GM21529 (cell line): ENCODE measurements around the gene ITGB8.
"Not testable (repeated sequence)": the region's sequence is repeated elsewhere in the genome, so short reads cannot be mapped to it uniquely, and the experiment has no call there.

Source experiments
- ATAC-seq: cut with Tn5 transposase; IDR thresholded peaks from one replicate; pipeline ENCODE4 v1.9.1; 2021; ENCODE audit not compliant: unreplicated experiment

Gene ITGB8

DNA sequence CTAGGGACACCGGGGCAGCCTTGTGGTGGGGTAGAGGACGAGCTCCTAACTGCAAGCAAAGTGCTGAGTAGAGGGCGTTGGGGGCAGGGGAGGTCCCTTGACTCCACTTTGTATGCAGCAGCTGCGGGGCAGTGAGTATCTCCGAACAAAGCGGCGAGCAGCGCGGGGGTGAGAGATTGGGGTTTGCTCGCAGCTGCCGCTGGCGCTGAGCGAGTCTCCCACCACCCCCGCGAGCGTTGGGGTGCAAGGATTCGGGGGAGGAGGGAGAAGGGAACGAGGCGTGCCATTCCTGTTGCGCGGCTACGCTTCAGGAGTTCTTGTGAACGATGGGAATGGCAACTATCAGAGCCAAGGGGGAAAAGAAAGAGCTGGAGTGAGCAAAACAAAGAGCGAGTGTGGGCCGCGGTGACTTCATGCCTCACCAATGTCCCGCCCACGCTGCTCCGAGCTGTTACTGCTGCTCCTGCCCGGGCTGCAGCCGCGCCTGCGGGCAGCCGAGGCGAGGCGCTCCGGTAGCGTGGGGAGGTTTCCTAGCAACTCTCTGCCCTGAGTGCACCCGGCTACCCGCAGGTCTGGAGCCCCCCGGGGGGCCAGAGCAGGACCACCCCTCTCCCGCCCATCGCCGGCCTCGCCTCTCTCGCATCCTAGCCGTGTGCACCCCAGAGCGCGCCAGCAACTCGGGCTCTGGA is at the start of gene ITGB8:
Gene ITGB8, plus strand, starts transcription at position 662 of the 689 bp plus-strand sequence. CDS start 907 bp downstream, outside the sequence.
- peak; percentile 63 for ATAC-seq

DNA sequence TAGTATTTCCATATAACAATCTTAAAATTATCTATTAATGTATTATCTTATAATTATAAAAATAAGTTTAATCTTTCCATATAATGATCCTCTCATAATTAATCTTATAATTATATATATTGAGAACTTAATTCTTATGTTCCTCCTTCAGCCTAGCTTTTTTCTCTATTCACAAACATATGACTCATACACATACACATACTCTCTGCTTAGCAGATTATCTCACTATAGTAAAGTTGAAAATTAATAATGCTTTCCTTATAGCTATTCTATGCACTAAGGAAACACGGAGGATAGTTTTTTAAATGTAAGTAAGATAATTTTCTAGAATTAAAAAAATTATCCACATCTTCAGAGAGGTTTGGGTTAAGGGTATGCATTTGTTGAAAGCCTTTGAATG is 47.7 kb upstream of the ITGB8 start:
- peak; percentile 28 for ATAC-seq

DNA sequence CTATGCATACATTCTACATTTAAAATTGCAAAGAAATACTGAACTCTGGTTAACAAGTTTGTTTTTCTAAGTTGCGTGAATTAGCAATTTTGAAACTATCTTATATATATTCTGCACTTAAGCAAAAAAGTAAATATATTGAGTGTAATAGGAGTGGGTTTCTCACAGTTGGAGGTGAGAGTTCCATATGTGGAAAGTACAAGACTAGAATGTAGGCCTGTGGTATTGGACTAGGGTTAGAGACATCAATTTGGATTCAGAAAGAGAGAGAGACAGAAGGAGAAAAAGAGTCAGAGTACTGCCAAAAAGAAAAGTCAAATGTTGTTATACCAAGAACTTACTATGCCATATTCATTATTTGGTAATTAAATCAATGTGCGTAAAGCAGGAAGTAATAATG is 47.3 kb upstream of the ITGB8 start:
- ATAC-seq = no peak

DNA sequence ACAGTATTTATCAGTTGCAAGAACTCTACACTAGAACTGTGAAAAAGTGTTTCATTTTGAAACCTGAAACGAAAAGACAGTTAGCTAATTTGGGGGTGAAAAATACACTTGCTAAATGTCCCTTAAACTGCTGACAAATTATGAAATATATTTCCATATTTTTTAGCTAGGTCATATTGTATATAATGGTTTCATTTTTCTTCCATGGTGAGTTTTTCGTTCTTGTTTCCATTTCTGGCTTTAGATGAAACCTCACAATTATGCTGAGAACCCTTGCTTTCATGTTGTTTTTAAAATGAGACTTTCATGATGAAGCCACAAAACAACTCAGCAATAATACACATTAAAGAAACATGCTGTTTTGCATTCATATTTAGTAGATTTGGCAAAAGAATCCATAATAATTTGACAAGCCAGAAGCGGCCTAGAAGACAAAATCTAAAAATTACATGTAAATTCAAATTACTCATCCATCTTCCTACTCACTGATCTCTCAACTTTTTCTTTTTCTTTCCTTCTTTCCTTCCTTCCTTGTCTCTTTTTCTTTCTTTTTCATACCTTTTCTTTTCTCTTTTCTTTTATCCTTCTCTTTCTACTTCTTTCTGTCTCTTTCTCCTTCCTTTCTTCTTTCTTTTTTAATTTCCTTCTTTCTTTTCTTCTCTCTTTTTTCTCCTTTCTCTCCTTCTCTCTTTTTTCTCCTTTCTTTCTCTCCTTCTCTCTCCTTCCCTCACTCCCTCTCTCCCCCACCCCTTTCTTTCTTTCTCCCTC is 46.5 kb upstream of the ITGB8 start:
- ATAC-seq = peak; percentile 64

DNA sequence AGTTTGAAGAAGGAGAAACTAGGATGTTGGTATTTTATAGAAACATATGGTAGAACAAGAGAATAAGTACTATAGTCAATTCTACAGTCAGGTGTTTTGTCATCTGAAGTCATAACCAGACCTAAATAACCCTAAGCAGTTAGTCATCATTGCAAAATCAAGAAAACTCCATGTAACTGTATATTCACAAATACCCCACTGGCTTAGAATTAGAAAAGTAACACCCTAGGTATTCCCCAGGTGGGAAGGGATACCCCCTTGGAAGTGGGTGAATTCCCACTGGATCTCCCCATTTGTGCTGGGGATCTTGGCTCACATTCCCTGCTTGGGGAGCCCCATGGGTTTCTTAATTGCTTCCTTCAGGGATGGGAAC is 45.9 kb upstream of the ITGB8 start:
- ATAC-seq = no peak

DNA sequence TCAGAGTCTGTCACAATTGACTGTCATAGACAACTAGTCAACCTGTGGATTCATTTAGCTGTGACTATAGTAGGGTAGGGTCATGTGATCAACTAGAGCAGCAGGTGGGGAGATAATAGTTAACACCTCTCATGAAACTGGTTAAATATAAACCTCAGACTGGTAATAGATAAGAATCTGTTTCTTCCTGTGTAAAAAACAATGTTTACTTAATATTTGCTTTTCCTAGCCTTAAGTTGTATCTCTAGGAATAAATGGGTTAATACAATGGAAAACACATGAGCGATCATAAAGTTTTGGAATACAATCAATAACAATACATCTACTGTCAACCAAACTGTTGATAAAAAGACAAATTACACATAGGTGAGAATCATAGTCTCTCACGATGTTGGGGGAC is 43.4 kb upstream of the ITGB8 start:
- no peak for ATAC-seq

DNA sequence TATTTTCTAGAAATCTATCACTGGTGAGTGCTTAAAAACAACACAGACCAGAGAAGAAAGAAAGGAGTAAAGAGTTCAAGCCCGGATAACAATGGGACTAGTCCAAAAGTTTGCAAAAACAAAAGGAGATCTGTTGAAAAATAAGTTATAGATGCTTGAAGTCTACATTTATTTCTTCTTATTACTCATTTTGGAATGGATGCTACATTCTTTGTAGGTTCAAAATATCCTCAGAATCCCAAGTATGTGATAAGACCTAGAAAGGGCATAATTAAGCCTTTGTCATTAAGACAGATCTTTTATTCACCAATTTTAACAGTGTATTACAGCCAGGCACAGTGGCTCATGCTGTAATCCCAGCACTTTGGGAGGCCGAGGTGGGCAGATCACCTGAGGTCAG is 42.7 kb upstream of the ITGB8 start:
- ATAC-seq = no peak

DNA sequence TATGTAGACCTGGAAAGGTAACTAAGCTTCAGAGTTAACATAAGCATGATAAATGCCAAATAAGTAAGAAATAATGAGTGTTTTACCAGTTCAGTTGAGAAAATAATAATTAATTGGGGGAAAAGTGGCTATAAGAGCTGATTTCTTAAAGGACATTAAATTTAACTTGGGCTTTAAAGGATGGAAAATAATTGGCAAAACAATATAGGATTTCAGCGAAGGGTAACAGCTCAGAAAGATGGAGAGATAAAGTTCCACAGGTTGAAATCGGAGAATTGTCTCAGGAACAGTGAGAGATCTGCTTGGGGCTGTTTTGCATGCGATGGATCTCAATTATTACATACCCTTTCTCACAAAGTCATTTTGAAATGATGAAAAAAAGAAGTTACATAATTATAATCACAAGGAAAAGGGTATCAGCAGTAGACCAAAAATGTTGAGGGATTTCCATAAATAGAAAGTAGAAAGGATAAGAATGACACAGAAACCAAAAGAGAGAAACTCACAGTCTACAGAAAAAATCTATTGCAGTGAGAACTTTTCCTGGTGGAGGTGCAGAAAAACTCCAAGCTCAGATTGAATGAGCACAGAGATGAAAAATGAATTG is 40.1 kb upstream of the ITGB8 start:
- ATAC-seq = no peak

DNA sequence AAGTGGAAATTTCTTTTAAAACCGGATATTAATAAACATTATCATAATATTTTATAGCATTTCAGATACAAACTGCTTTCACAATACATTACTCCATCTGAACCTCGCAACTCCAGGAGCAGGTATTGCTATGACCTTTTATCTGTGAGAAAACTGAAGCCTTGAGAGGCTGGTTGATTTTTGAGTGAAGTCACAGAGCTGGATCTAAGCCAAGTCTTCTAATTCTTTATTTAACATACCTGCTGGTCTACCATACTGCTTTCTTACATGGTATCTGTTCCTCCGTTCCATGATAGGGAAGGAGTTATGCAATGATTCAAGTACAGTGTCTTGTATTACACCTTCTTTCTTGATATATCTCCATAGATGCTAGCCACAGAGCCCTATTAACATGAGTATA is 37.4 kb upstream of the ITGB8 start:
- no peak for ATAC-seq

GRCh38 chr7:20296444-20296843 is 34.3 kb upstream of the ITGB8 start:
- no peak for ATAC-seq

GRCh38 chr7:20296901-20297300 is 33.8 kb upstream of the ITGB8 start:
- ATAC-seq = no peak

GRCh38 chr7:20298486-20298901 is 32.2 kb upstream of the ITGB8 start:
- peak; percentile 35 for ATAC-seq

GRCh38 chr7:20299145-20299544 is 31.6 kb upstream of the ITGB8 start:
- ATAC-seq = no peak

GRCh38 chr7:20299647-20300312 is 30.9 kb upstream of the ITGB8 start:
- ATAC-seq = peak; percentile 71

DNA sequence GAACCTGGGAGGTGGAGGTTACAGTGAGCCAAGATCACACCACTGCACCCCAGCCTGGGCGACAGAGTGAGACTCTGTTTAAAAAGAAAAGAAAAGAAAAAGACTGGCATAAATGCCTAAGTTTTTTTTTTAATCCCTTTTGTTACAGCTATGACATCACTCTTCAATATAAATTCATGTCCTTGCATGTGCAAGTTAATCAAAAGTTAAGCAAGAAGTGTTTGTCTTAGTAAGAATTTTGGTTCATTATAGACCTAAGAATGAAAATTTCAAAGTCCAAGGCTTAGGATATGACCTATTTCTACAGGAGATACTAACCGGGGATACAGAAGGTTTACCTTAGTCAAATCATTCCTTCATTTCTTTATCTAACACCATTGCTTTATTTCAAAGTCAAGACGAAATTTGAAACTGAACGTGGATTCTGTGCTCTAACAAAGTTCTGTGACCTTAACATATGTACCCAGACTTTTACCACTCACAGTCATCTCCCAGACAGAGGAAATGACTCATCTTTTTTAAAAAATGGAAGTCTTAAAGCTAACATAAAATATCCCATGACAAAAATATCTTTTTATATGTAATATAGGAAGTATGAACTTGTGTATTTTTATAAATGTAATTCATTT is 29.3 kb upstream of the ITGB8 start:
- ATAC-seq = no peak

GRCh38 chr7:20302300-20302699 is 28.4 kb upstream of the ITGB8 start:
- not testable (repeated sequence) for ATAC-seq

DNA sequence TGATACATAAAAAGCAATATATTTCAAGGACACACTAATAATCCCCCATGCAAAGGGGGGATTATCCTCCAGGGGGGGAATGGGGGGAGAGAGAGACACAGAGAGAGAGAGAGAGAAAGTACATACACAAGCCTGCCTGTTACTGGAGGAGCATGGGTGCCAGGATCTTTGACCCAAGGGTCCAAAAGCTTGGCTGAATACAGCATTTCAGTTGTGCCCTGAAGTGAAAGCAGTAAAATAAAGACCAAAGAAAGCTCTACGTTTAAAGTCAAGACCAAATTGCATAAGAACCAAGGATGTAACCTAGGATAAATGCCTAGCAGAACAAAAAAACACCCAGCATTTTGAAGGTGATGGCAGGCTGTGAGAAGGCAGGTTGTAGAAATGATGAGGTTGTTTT is 27.8 kb upstream of the ITGB8 start:
- no peak for ATAC-seq

DNA sequence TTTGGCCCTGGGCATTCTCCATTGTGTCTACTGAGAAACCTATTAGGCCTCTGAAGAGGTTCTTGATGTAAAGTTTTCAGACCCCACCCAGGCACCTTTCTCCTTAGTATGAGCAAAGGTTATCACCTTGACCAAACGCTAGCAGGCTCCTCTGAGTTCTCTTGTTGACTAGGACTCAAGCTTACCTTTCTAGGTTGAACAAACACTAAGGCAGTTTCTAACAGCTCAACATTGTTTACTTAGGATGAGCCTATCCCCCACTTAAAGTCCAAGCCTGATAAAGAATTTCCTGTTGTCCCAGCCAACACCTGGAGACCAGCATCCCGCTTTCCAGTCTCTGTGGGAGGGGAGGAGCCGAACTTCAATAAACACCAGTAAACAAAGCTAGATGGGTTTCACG is 26.3 kb upstream of the ITGB8 start:
- no peak for ATAC-seq

GRCh38 chr7:20305726-20306125 is 25.0 kb upstream of the ITGB8 start:
- ATAC-seq = no peak

DNA sequence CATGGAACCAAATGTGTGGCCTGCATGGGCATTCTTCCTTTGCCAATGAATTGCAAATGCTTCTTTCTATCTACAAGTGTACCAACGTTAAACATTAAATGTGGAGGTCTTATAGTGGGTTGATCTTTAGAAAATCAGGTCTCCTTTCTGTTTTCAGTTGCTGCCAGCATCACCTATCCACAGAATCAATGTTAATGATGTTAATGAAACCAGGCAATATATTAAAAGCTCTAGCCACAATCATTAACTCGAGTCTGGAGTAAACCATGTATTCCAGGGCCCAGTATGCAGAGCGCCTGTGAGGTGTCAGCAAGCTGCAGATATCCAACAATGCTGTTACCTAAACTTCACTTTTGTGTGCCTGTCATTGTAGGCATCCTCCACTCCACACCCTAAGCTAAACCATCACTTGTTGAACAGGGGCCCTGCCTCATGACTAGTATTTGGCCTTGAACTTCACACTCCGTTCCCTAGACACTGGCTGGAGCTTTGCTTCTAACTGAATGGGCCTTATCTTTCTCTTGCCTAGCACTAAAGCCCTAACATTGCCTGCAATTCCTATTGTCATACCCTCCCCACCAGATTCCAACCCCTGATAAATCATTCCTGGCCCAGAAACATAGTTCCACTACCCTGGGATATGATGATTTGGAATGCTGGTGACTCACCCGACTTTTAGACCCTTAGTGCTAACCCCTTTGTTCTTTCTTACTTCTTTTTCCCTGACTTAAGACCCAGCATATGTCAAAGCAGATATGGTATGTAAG is 24.3 kb upstream of the ITGB8 start:
- no peak for ATAC-seq
